GM11168 (cell line): Measurements from ENCODE around the gene ANKS6.

Experiments used
- in situ Hi-C: fragments of 300-500 bp; cut with MboI; formaldehyde crosslinking; loops from one replicate; pipeline ENCODE4 v1.12.0; 2022; ENCODE audit warnings: low sequenced_read_pairs; ENCODE audit not compliant: unreplicated experiment

Gene ANKS6

DNA sequence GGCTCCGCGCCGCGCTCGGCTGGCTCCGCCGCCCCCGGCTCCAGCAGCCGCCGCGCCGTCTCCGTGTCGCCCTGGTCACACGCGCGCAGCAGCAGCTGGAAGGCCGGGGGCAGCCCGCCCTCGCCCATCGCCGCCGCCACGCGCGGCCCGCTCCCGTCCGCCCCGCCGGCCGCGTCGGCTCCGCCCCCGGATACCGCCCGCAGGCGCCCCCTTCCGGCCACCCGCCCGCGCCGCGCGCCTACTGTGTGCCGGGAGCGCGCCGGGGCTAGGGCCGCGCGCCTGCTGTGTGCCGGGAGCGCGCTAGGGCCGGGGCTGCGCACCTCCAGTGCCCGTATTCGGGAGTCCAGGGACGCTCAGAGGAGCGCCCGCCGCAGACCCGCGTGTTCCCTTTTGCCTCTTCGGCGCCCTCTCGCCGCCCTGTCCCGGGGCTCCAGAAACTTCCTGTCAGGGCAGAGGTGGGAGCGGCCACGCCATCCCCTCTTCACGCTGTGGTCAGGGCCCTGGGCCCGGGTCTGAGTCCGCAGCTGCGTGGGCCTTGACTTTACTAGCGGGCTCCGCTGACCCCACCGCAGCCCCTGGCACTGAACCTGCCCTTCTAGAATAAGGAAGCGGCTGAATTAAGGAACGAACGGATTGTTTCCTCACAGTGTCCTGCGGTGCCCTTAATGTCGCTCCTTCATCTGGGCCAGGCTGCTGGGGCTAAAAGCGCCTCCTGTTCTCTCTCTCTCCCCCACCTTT is at the start of gene ANKS6:
Gene ANKS6 (minus strand): TSS at position 192 of the 738 bp plus-strand sequence. CDS start 64 bp downstream, at position 128.
- in situ Hi-C loops: no loop called here

DNA sequence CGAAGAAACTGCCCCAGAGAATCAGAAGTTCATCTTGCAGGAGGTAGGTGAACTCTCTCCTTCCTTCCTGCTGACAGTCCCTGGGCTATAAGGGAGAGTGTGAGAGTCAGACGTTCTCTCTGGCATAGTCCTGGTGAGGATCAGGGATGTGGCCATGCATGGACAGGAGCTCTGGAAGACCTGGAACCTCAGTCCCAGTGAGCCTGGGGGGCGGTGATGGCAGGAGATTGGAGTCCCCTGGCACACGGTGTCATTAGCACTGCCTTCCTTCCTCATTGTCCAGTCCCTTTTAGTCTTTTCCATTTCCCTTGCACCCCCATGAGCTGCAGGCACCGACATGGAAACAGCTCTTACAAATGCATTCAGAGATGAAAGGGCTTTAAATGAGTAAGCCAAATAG is 49.7 kb upstream of the ANKS6 start:
- in situ Hi-C loops: loop anchor here (10.0 kb wide), 1 partner anchor 299 kb away; no protein-coding TSS in a partner anchor

DNA sequence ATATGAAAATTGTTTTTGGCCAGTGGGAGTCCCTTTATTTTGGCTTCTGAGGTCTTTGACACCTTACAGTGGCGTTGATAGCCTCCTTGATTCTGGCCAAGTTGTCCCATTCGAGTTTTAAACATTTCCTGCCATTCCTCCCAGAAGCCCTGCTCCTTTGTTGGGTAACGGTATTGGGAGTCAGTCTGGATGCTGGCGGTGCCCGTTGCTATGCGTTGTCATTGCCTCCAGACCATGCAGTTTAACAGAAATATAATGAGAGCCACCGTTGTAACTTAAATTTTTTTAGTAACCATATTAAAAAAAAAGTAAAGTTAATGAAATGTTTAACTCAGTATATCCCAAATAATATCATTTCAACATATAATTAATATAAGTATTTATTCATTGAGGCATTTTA is 46.2 kb upstream of the ANKS6 start:
- in situ Hi-C loops: loop anchor here (10.0 kb wide), 1 partner anchor 302 kb away; no protein-coding TSS in a partner anchor

DNA sequence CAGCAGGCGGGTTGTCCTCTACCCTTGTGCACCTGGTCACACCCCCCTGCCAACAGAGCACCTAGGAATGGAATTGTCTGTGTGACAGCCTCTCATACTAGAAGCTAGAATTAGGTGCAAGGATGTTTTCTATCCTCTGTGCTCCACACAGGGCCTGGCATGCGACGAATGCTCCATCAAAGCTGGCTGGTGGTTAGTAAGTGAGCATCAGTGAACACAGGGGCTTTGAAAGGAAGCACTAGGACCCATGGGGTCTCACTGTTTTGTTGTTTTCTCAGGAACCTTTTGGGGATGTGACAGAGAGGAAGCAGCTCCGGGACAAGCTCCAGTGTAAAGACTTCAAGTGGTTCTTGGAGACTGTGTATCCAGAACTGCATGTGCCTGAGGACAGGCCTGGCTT is 43.4 kb upstream of the ANKS6 start:
- in situ Hi-C loops: loop anchor here (10.0 kb wide), 1 partner anchor 305 kb away; no protein-coding TSS in a partner anchor

DNA sequence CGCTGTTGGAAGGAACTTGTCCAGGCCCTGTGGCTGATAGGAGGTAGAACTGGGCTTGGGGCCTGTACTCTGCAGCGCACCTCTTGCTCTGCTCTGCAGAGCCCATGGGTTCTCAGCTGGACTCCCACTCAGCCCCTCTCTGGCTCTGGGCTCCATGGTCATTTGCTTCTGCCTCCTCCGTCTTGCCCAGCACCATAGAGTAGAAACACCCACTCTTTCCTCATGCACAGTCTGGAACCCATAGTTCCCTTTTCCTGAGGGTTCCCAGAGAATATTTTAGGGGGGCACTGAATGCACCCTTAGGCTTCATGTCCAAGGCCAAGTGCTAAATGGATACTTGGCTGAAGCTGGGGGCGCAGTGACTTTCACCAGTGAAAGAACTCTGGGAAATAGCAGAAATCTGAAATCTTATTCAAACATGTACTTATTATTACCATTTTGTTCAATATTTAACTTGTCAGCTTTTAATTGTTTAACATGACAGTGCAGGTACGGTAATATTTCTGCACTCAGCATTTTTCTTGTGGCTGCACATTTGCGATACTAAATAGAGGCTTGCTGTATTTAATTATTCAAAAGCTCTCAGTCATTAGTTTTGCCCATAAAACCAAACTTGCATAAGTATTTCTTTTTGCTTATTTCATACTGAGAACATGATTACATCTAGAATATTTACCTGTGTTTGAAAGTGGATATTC is 42.7 kb upstream of the ANKS6 start:
- in situ Hi-C loops: no loop called here

DNA sequence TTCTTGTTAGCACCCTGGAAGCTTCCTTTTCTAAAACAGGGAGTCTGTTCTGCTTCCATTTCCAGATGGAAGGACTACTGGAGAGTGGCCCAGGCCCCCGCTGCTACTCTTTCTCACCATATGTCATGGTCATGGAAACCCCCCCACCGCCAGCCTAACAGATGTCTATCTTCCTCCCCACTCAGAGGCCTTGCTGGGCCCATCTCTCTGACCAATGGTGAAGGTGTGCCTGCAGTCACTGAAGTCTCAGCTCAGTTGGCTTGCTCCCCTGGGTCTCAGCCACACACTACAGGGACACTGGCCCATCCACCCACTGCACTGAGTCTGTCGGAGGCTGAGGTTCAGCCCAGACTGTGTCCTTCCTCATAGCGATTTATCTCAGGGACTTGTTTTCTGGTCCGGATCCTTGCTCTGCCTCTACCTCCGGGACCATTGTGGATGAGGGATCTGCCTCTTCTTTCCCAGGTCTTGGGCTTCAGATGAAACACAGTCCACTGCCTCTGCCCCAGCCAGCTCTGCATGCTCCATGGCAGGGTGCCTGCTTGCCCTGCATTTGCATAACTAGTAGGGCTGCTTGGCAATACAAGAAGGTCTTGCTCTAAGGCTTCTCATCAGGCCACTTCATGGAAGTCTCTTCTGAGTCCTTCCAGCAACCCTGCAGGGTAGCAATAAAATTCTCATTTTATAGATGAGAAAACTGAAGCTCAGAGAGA is 42.0 kb upstream of the ANKS6 start:
- in situ Hi-C loops: no loop called here

DNA sequence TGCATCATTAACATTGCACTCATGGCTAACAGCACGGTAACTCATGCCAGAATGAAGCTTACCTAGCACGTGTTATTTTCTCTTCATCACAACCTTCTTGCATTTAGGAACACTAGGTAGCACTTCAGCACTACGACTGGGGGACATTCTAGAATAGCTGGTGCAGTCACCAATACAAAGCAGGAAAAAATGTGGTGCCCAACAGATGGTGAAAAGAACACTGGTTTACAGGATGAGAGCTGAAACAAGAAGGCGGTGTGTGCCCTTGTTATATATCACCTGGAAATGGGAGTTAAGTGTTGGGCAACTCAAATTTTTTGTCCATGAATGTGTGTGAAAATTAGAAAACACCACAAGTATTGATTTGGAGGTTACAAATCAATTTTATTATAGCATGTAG is 41.2 kb upstream of the ANKS6 start:
- in situ Hi-C loops: no loop called here

DNA sequence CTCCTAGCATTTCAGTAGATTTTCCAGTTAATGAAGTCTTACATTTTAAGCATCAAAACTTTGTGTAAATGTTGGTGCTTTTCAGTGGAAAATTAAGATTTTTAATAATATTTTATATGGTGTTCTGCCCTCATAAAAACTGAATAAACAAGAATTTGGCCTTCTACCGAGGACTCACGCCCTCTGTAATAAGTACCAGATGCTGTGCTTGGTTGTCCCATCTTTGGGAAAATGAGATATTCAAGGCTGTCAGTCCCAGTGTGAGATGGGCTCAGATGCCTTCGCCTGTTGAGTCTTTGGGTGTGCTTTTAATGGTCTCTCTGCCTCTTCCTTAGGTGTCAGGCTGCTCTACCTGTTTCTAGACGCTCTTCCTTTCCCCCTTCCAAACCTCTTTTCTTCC is 39.9 kb upstream of the ANKS6 start:
- in situ Hi-C loops: no loop called here

DNA sequence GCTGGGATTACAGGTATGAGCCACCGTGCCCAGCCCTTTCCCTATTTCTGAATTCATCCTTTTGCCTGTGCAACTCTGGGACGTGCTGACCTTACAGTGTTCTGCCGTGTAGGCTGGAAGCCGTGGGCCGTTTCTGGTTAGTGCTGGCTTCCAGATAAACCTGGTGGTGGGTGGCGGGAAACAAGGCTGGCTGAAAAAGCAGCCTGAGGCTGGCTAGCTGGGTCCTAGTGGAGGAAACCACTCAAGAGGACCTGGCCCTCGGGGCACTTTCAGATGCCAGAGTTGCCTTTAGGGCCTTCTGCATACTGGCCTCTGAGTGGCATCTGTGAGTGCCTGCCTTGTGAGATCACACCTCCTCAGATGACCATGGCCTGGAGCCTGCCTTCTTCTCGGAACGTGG is 38.0 kb upstream of the ANKS6 start:
- in situ Hi-C loops: no loop called here

DNA sequence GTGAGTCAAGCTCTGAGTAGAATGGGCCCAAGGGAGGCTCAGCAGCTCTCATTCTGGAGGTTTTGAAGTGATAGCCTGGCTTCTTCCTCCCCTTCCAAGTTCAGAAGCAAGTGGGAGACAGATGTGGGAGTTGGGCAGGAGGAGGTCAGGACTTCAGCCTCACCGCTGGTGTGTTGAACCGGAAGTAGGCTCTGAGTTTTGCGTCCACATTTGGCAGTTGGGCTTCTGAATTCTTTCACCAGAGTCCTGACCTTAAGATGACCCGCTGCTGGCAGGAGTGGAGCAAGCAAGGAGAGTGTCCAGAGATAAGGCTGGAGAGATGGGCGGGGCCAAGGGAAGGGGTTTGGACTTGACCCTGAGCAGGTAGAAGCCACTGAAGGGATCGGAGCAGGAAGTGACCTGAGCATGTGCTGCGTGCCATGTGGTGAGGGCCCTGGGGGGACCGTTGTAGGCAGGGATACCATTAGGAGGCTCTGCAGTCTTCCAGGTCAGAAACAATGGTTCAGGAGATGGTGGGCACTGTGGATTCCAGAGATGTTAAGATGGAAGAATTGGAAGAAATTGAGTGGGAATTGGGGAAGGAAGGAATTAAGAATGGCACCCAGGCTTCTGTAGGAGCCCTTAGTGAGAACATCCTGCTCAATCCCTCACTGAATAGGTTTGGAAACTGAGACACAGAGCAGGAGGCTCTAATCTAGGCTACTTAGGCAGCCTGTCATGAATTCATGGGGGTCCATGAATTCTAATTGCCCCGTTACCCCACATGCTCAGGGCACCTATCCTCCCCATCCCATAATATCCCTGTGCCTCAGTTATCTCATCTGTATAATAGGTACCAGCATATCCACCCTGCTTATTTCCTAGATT is 37.0 kb upstream of the ANKS6 start:
- in situ Hi-C loops: no loop called here

DNA sequence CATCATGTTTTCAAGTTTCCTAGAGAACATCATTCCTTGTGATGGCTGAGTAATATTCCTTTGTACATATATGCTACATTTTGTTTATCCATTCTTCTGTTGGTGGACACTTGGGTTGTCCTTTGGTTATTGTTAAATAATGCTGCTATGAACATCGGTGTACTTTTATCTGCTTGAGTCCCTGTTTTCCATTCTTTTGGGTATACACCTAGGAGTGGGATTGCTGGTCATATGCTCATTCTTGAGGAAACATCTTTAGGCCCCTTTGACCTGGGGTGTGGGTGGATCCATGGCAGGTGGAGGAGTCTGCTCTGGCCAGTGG is 36.4 kb upstream of the ANKS6 start:
- in situ Hi-C loops: no loop called here

DNA sequence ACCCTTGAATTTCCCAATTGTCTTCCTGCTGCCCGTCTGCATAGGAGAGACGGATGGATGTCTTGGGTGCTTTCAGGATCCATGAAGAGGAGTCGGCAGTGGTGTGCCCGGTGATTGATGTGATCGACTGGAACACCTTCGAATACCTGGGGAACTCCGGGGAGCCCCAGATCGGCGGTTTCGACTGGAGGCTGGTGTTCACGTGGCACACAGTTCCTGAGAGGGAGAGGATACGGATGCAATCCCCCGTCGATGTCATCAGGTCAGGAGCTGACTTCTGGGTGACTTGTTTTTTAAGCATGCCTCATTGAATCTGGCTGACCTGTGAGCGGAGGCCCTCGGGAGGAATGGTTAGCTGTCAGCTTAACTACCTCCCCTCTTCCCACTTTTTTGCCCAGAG is 35.3 kb upstream of the ANKS6 start:
- in situ Hi-C loops: no loop called here

DNA sequence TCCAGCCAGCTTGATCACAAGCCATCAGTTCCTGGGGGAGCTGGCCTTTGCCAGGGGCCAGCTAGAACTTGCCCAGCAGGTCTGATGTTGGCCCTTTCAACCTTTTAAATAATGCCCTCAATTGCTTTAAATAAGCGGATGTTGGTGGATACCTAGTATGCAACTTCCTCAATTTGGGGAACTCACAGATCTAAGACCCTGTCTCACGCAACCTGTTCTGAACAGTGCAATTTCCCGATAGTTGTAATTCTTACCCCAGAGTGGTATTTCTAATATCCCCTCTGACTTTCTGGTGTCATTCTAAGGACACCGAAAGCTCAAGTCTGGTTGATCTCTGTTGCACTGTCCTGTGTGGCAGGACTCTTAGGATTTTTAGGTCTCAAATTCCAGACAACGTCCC is 34.2 kb upstream of the ANKS6 start:
- in situ Hi-C loops: no loop called here

DNA sequence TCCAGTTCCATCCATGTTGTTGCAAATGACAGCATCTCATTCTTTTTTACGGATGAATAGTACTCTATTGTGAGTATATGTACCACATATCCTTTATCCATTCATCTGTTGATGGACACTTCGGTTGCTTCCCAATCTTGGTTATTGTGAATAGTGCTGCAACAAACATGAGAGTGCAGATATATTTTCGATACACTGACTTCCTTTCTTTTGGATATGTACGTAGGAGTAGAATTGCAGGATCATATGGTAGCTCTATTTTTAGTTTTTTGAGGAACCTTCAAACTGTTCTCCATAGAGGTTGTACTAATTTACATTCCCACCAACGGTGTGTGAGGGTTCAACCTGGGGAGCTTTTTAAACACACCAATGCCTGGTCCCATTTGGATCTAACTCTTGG is 33.4 kb upstream of the ANKS6 start:
- in situ Hi-C loops: no loop called here

DNA sequence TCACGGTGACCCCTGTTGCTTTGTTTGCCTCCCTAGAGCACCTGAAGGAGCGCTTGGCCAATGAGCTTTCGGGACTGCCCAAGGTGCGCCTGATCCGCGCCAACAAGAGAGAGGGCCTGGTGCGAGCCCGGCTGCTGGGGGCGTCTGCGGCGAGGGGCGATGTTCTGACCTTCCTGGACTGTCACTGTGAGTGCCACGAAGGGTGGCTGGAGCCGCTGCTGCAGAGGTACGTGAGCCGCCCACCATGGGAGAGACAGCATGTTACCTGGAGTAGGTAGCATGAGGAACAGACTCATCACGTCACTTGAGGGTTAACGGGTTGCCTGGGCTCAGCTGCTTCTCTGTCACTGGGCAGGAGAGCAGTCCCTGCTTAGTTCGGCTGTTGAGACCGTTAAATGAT is 30.4 kb upstream of the ANKS6 start:
- in situ Hi-C loops: no loop called here

DNA sequence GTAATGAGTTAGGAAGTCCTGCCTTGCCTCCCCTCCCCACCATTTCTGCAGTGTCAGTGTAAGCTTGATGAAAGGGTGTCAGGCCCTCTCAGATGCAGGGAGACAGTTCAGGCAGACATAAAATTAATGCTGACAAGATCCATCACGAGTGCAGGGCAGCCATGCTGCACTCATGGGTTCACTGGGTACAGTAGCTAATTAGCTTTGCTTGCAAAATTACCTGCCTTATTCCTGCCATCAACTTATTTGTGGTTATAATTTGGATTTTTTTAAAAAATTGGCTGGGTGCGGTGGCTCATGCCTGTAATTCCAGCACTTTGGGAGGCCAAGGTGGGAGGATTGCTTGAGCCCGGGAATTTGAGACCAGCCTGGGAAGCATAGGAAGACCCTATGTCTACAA is 29.1 kb upstream of the ANKS6 start:
- in situ Hi-C loops: no loop called here

DNA sequence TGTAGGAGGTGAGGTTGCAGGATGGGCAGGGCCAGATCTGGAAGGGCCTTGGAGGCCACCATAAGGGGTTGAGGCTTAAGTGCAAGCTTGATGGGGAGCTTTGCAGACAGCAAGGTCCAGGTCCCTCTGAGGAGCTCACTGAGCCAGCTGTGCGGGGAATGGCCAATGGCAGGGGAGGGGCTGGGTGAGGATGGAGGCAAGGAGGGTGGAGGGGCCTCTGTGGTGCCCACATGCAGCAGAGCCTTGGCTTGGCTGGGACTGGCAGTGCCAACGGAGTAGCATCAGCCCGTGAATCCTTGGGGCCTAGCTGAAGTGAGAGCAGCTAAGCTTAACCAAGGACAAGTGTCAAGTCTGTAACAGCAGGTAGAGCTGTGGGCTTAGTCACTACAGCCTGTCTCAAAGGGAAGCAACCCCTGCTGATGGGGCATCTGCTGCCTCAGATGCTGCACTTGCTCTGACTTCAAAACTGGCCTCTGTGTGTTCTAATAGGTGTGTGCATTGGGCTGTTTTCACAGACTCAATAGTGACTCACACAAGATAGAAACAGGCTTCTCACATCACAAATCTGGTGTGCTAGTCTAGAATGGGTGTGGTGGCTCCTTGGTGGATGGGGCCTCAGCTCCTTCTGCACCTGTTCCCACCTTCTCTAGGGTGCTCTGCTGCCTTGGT is 27.4 kb upstream of the ANKS6 start:
- in situ Hi-C loops: no loop called here

DNA sequence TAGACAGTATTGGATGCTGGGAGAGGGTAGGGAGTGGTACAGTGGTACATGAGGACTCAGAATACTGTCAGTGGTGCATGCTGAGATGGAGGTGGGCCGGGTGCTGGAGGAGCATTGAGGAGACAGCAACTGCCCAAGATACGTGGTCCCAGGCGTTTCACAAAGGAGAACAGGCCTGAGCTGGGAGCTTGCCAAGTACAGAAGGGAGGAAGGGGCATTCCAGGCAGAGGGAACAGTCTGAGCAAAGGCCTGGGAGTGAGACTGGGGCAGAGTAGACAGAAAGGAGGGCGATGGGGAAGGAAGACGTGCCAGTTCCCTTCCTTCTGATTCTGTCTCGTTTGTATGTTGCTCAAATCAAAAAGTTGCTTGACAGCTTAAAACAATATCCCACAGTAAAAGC is 26.3 kb upstream of the ANKS6 start:
- in situ Hi-C loops: no loop called here

DNA sequence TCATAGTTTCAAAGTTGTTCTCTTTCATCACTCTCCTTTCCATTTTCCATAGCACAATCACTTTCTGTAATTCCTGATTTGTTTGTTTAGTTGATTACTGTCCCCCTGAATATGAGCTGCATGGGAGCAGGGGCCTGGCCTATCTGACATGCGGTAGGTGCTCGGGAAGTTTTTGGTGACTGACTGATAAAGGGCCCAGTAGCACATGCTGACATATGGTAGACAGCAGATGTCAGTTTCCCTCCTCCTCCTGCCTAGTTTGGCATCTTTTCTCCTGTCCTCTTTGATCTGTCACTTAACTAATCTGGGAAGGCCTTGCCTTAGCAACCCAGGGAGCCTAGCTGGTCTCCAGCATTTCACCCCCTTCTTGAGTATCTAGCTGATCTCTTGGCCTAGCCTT is 25.5 kb upstream of the ANKS6 start:
- in situ Hi-C loops: no loop called here

DNA sequence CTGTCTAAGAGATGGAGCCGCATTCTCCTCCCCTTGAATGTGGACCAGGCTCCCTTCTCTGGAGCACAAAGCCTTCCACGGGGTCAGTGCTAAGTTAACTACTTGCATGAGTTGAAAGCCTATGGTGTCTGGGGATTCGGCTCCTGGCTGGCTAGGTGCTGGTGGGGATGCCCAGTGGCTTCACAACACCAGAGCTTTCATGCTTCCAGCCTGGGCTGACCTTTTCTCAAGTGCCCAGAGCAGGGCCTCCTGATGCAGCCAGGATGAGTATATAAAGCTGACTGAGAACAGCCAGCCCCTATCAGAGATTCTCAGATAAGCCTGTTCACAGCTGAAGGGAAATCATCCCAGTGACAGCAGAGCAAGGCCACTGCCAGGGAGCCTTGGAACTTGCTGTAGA is 22.9 kb upstream of the ANKS6 start:
- in situ Hi-C loops: no loop called here
